Duodenal mucosa (tissue), 2 donors: Measurements from ENCODE around the gene ZNF500.

Experiments used
- H3K27ac ChIP-seq: one replicate; pipeline ENCODE4 v1.7.0; 2013; ENCODE audit warnings: low read depth, low read length
- H3K27me3 ChIP-seq, 2 donors: one replicate each; pipeline ENCODE4 v1.7.0; 2013; ENCODE audit warnings: low read length in 2 of 2, control low read depth in 1 of 2; ENCODE audit not compliant: insufficient read depth in 2 of 2, control insufficient read depth in 1 of 2
- H3K36me3 ChIP-seq, 2 donors: one replicate each; pipeline ENCODE4 v1.7.0; 2013; ENCODE audit warnings: low read length in 2 of 2, control low read depth in 1 of 2; ENCODE audit not compliant: insufficient read depth in 2 of 2, control insufficient read depth in 1 of 2
- H3K4me1 ChIP-seq, 2 donors: one replicate each; pipeline ENCODE4 v1.7.0; 2013; ENCODE audit warnings: low read length in 2 of 2, control low read depth in 1 of 2; ENCODE audit not compliant: insufficient read depth in 2 of 2, control insufficient read depth in 1 of 2
- H3K4me3 ChIP-seq, 2 donors: one replicate each; pipeline ENCODE4 v1.7.0; 2013; ENCODE audit warnings: low read length in 2 of 2, low read depth in 1 of 2
- H3K9ac ChIP-seq, 2 donors: one replicate each; pipeline ENCODE4 v1.7.0; 2013; ENCODE audit warnings: low read length in 2 of 2, low read depth in 1 of 2
- H3K9me3 ChIP-seq, 2 donors: one replicate each; pipeline ENCODE4 v1.7.0; 2013; ENCODE audit warnings: low read length in 2 of 2, control low read depth in 1 of 2; ENCODE audit not compliant: control insufficient read depth in 1 of 2

ZNF500 gene

GRCh38 chr16:4803401-4803844 is 36.5 kb upstream of the ZNF500 start:
- Histone ChIP-seq H3K27me3 (no peaks in the 10 kb centered on the region), H3K27ac (no peak overlapping the region), H3K36me3 (peaks cover 5 to 40% of the 10 kb centered on the region in 2 donors), H3K9ac (peak overlapping the region; percentile 58 to 66), H3K9me3 (no peaks in the 10 kb centered on the region), H3K4me3 (peak overlapping the region; percentile 75 to 81), H3K4me1 (peaks cover 23 to 27% of the 10 kb centered on the region in 2 donors)

GRCh38 chr16:4802659-4803287 is 35.8 kb upstream of the ZNF500 start:
- Histone ChIP-seq H3K36me3 (peaks cover 5 to 38% of the 10 kb centered on the region in 2 donors), H3K27ac (peak overlapping the region; percentile 89), H3K9me3 (no peaks in the 10 kb centered on the region), H3K27me3 (no peaks in the 10 kb centered on the region), H3K4me1 (peaks cover 23 to 27% of the 10 kb centered on the region in 2 donors), H3K9ac (peak overlapping the region; percentile 58 to 66), H3K4me3 (peak overlapping the region; percentile 75 to 81)

- Histone ChIP-seq H3K4me3 (peak within 1 kb of the TSS; percentile 75 to 81), H3K9me3 (no peaks in the 10 kb centered on the region), H3K27me3 (no peaks in the 10 kb centered on the region), H3K9ac (peak within 1 kb of the TSS; percentile 73 to 88), H3K36me3 (peaks cover 0 to 36% of the 10 kb centered on the region in 2 donors), H3K4me1 (peaks cover 27 to 32% of the 10 kb centered on the region in 2 donors), H3K27ac (peak within 1 kb of the TSS; percentile 89)
Measured at GRCh38 chr16:4801962-4802658, 35.1 kb upstream of the ZNF500 start, which contains the start of gene ROGDI. TSS of gene ROGDI (minus strand) at chr16:4802633. CDS start at chr16:4802571, 62 bp downstream.

- Histone ChIP-seq H3K36me3 (peaks cover 0 to 32% of the 10 kb centered on the region in 2 donors), H3K27ac (peak overlapping the region; percentile 89), H3K9ac (peak overlapping the region; percentile 73 to 88), H3K4me3 (peak overlapping the region; percentile 75 to 81), H3K27me3 (no peaks in the 10 kb centered on the region), H3K9me3 (no peaks in the 10 kb centered on the region), H3K4me1 (peaks cover 32 to 35% of the 10 kb centered on the region in 2 donors)
Measured at GRCh38 chr16:4801051-4801961, 34.3 kb upstream of the ZNF500 start.

- H3K36me3 ChIP-seq: peaks cover 0 to 26% of the 10 kb centered on the region in 2 donors
- peak overlapping the region; percentile 23 to 47 for H3K9ac ChIP-seq
- peak overlapping the region; percentile 75 to 81 for H3K4me3 ChIP-seq
Measured at GRCh38 chr16:4800290-4801041, 33.5 kb upstream of the ZNF500 start.

GRCh38 chr16:4799171-4799855 is 32.4 kb upstream of the ZNF500 start:
- H3K27me3 ChIP-seq: no peaks in the 10 kb centered on the region
- H3K9me3 ChIP-seq: no peaks in the 10 kb centered on the region
- H3K27ac ChIP-seq: no peak overlapping the region
- no peak overlapping the region for H3K4me3 ChIP-seq
- peaks cover 0 to 15% of the 10 kb centered on the region in 2 donors for H3K36me3 ChIP-seq
- no peak overlapping the region for H3K9ac ChIP-seq
- peaks cover 32 to 35% of the 10 kb centered on the region in 2 donors for H3K4me1 ChIP-seq

More at GRCh38 chr16:4800290-4801041, 33.5 kb upstream of the ZNF500 start:
- H3K27me3 ChIP-seq: no peaks in the 10 kb centered on the region
- H3K9me3 ChIP-seq: no peaks in the 10 kb centered on the region
- H3K4me1 ChIP-seq: peaks cover 32 to 35% of the 10 kb centered on the region in 2 donors
- no peak overlapping the region for H3K27ac ChIP-seq

GRCh38 chr16:4798456-4798855 is 31.5 kb upstream of the ZNF500 start:
- Histone ChIP-seq H3K9me3 (no peaks in the 10 kb centered on the region), H3K4me3 (no peak overlapping the region), H3K27ac (no peak overlapping the region), H3K9ac (no peak overlapping the region), H3K27me3 (no peaks in the 10 kb centered on the region), H3K36me3 (peaks cover 0 to 15% of the 10 kb centered on the region in 2 donors), H3K4me1 (peaks cover 32 to 34% of the 10 kb centered on the region in 2 donors)

- Histone ChIP-seq H3K36me3 (peaks cover 0 to 15% of the 10 kb centered on the region in 2 donors), H3K9ac (no peak overlapping the region), H3K27me3 (no peaks in the 10 kb centered on the region), H3K27ac (no peak overlapping the region), H3K4me1 (peaks cover 29 to 32% of the 10 kb centered on the region in 2 donors), H3K4me3 (no peak overlapping the region), H3K9me3 (no peaks in the 10 kb centered on the region)
Measured at GRCh38 chr16:4797805-4798252, 30.9 kb upstream of the ZNF500 start.
